ENCODE results near the gene SMIM14.

SMIM14 gene

DNA sequence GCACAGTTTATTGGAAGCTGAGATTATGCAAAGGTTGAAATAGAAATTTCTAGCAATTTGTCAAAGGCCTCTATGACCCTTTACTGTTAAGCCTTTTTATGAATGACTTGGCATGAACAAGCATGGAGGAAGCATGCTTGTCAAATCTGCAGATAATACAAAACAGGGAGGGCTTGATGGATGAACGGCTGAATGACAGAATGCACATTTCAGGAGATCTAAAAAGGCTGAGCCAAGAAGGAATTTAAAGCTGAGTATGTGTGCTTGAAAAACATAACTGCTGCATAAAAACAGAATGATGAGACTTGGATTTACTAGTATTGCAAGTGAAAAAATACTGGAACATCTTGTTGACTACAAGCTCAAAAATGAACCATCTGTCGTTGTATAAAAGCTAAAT is 30.2 kb upstream of the SMIM14 start:
- no peaks in the 10 kb centered on the region for H3K4me1 Mint-ChIP-seq
- no peaks in the 10 kb centered on the region for H3K36me3 Mint-ChIP-seq (ENCODE audit: low read depth)
- no peak overlapping the region for H3K27ac Mint-ChIP-seq
- TF ChIP-seq CTCF (IDR thresholded peaks at IDR 0.05; ENCODE audit: unreplicated experiment in 3 of 3), result no peak
- H3K27me3 Mint-ChIP-seq (ENCODE audit: low read depth), result peaks cover 6% of the 10 kb centered on the region
- H3K9me3 Mint-ChIP-seq, result no peaks in the 10 kb centered on the region
- no peak overlapping the region for H3K4me3 Mint-ChIP-seq

- Mint-ChIP-seq H3K4me3 (no peak overlapping the region), H3K27ac (no peak overlapping the region), H3K9me3 (no peaks in the 10 kb centered on the region), H3K36me3 (ENCODE audit: low read depth) (no peaks in the 10 kb centered on the region), H3K4me1 (no peaks in the 10 kb centered on the region), H3K27me3 (ENCODE audit: low read depth) (peaks cover 6% of the 10 kb centered on the region)
- TF ChIP-seq CTCF (IDR thresholded peaks at IDR 0.05; ENCODE audit: unreplicated experiment in 3 of 3), result no peak
These were observed 29.0 kb upstream of the SMIM14 start for GRCh38 chr4:39667706-39668105.

- H3K27ac Mint-ChIP-seq, result peak overlapping the region in 2 of 3 experiments; percentile 2 to 20
- H3K27me3 Mint-ChIP-seq (ENCODE audit: low read depth), result peaks cover 3% of the 10 kb centered on the region
- no peaks in the 10 kb centered on the region for H3K4me1 Mint-ChIP-seq
- H3K9me3 Mint-ChIP-seq, result no peaks in the 10 kb centered on the region
- TF ChIP-seq CTCF (IDR thresholded peaks at IDR 0.05; ENCODE audit: unreplicated experiment in 3 of 3), result no peak
- no peak overlapping the region for H3K4me3 Mint-ChIP-seq
- H3K36me3 Mint-ChIP-seq (ENCODE audit: low read depth), result no peaks in the 10 kb centered on the region
These were observed 26.4 kb upstream of the SMIM14 start for GRCh38 chr4:39664828-39665731.

- H3K27ac Mint-ChIP-seq, result no peak overlapping the region
- H3K4me3 Mint-ChIP-seq, result no peak overlapping the region
- TF ChIP-seq CTCF (IDR thresholded peaks at IDR 0.05; ENCODE audit: unreplicated experiment in 3 of 3), result no peak
- H3K4me1 Mint-ChIP-seq, result no peaks in the 10 kb centered on the region
- H3K36me3 Mint-ChIP-seq (ENCODE audit: low read depth), result no peaks in the 10 kb centered on the region
- H3K9me3 Mint-ChIP-seq, result no peaks in the 10 kb centered on the region
- peaks cover 3% of the 10 kb centered on the region for H3K27me3 Mint-ChIP-seq (ENCODE audit: low read depth)
These were observed 24.0 kb upstream of the SMIM14 start for GRCh38 chr4:39662683-39663082.

- no peak overlapping the region for H3K4me3 Mint-ChIP-seq
- no peak overlapping the region for H3K27ac Mint-ChIP-seq
- no peaks in the 10 kb centered on the region for H3K36me3 Mint-ChIP-seq (ENCODE audit: low read depth)
These were observed 22.1 kb upstream of the SMIM14 start for GRCh38 chr4:39660757-39661156.

More at GRCh38 chr4:39660757-39661156, 22.1 kb upstream of the SMIM14 start:
- Mint-ChIP-seq H3K9me3 (no peaks in the 10 kb centered on the region), H3K4me1 (no peaks in the 10 kb centered on the region), H3K27me3 (ENCODE audit: low read depth) (peaks cover 3% of the 10 kb centered on the region)
- TF ChIP-seq CTCF (IDR thresholded peaks at IDR 0.05; ENCODE audit: unreplicated experiment in 3 of 3), result no peak

Measured in nephron (organoid).